Neural cell (in vitro differentiated cells): ENCODE data around the gene HPN. TPM values are rescaled to one million over a fixed set of nuclear protein-coding genes. Genes with fewer than 3 reads are reported as not detected.

ENCODE experiments used
- H2AFZ ChIP-seq: fragments of 200-600, 300-800 bp; sonication (generic), shearing (Covaris generic); 2 replicates; pipeline ENCODE4 v1.6.0; 2014; ENCODE audit warnings: low read depth, mild to moderate bottlenecking, antibody characterized with exemption, low read length, moderate library complexity
- H3F3A ChIP-seq: fragments of 200-600 bp; shearing (Covaris generic); 2 replicates; pipeline ENCODE4 v1.6.1; 2016; ENCODE audit warnings: mild to moderate bottlenecking, moderate library complexity, mixed read lengths, antibody characterized with exemption, low read length; ENCODE audit not compliant: insufficient read depth, poor library complexity, severe bottlenecking
- H3K27ac ChIP-seq: fragments of 200-600, 300-800 bp; sonication (generic), shearing (Covaris generic); 2 replicates; pipeline ENCODE4 v1.5.1; 2014; ENCODE audit warnings: mild to moderate bottlenecking, low read length, moderate library complexity
- H3K27me3 ChIP-seq: fragments of 300-800, 200-600 bp; sonication (generic), shearing (Covaris generic); 2 replicates; pipeline ENCODE4 v1.6.0; 2014; ENCODE audit warnings: mild to moderate bottlenecking, low read depth, low read length, moderate library complexity; ENCODE audit not compliant: insufficient read depth
- H3K36me3 ChIP-seq: fragments of 300-800, 200-600 bp; sonication (generic), shearing (Covaris generic); 2 replicates; pipeline ENCODE4 v1.5.1; 2014; ENCODE audit warnings: mild to moderate bottlenecking, antibody characterized with exemption, low read length, moderate library complexity; ENCODE audit not compliant: insufficient read depth
- H3K4me2 ChIP-seq: fragments of 300-800, 200-600 bp; sonication (generic), shearing (Covaris generic); 2 replicates; pipeline ENCODE4 v1.6.0; 2014; ENCODE audit warnings: mild to moderate bottlenecking, low read length
- H3K4me3 ChIP-seq: fragments of 300-800, 200-600 bp; sonication (generic), shearing (Covaris generic); 2 replicates; pipeline ENCODE4 v1.5.1; 2014; ENCODE audit warnings: mild to moderate bottlenecking, low read length, moderate library complexity
- H3K79me2 ChIP-seq: fragments of 200-600 bp; shearing (Covaris generic); replicated peaks from 2 replicates; pipeline ENCODE4 v1.6.0; 2014; ENCODE audit warnings: mild to moderate bottlenecking, low read length, moderate library complexity; ENCODE audit not compliant: insufficient read depth
- H3K9ac ChIP-seq: fragments of 300-800, 200-600 bp; sonication (generic), shearing (Covaris generic); 2 replicates; pipeline ENCODE4 v1.6.1; 2016; ENCODE audit warnings: mild to moderate bottlenecking, low read length, mixed read lengths
- H3K9me2 ChIP-seq: fragments of 200-600 bp; shearing (Covaris generic); 2 replicates; pipeline ENCODE4 v1.6.1; 2016; ENCODE audit warnings: mild to moderate bottlenecking, low read length, mixed read lengths; ENCODE audit not compliant: insufficient read depth
- H3K9me3 ChIP-seq: fragments of 200-600, 300-800 bp; sonication (generic), shearing (Covaris generic); 2 replicates; pipeline ENCODE4 v1.6.1; 2016; ENCODE audit warnings: mild to moderate bottlenecking, mixed run types, low read length, moderate library complexity, mixed read lengths
- H4K20me1 ChIP-seq: fragments of 200-600 bp; shearing (Covaris generic); 2 replicates; pipeline ENCODE4 v1.6.1; 2016; ENCODE audit warnings: mild to moderate bottlenecking, mixed run types; ENCODE audit not compliant: insufficient read depth
- EP300 ChIP-seq: fragments of 450-650 bp; conservative IDR thresholded peaks from 2 replicates; pipeline ENCODE4 v1.6.1; 2014; ENCODE audit warnings: antibody characterized with exemption, mild to moderate bottlenecking, moderate library complexity; ENCODE audit not compliant: poor library complexity, severe bottlenecking
- EZH2 ChIP-seq: fragments of 200-600, 300-800 bp; shearing (Covaris generic), sonication (generic); IDR thresholded peaks from 2 replicates; pipeline ENCODE4 v1.6.1; 2014; ENCODE audit warnings: antibody characterized with exemption, low read length, borderline replicate concordance, mild to moderate bottlenecking; ENCODE audit not compliant: insufficient read depth, poor library complexity, severe bottlenecking
- MXI1 ChIP-seq: fragments of 450-650 bp; conservative IDR thresholded peaks from 2 replicates; pipeline ENCODE4 v1.6.1; 2014; ENCODE audit warnings: antibody characterized with exemption, mild to moderate bottlenecking; ENCODE audit not compliant: poor library complexity, severe bottlenecking
- POLR2AphosphoS5 ChIP-seq: IDR thresholded peaks from 2 replicates; pipeline ENCODE4 v1.6.1; 2012
- RAD21 ChIP-seq: fragments of 450-650 bp; conservative IDR thresholded peaks from 2 replicates; pipeline ENCODE4 v1.6.1; 2014; ENCODE audit warnings: antibody characterized with exemption, mild to moderate bottlenecking, moderate library complexity
- SMC3 ChIP-seq: fragments of 450-650 bp; conservative IDR thresholded peaks from 2 replicates; pipeline ENCODE4 v1.6.1; 2014; ENCODE audit warnings: antibody characterized with exemption, mild to moderate bottlenecking, moderate library complexity; ENCODE audit not compliant: poor library complexity
- TAF1 ChIP-seq: IDR thresholded peaks from 2 replicates; pipeline ENCODE4 v1.6.1; 2012; ENCODE audit warnings: low read depth
- polyA plus RNA-seq: library from polyadenylated mRNA; depleted of rRNA; stranded (reverse); fragments of >200 nt; gene quantifications from 2 replicates; pipeline ENCODE4 v1.2.3, GENCODE V29; 2014
- TF ChIP-seq, protein P1 (sequence below): IDR thresholded peaks from 2 replicates; pipeline ENCODE4 v1.6.1; 2012; ENCODE audit warnings: borderline replicate concordance
- TF ChIP-seq, protein P2 (sequence below): fragments of 450-650 bp; IDR thresholded peaks from 2 replicates; pipeline ENCODE4 v1.5.1; 2014; ENCODE audit warnings: antibody characterized with exemption, mild to moderate bottlenecking, moderate library complexity; ENCODE audit not compliant: poor library complexity, severe bottlenecking

The HPN gene
- polyA plus RNA-seq, 1 donor from 2014 or later = 0.15 TPM

GRCh38 chr19:35084509-35084762, 42.9 kb downstream of the HPN start:
- no peak overlapping the region for H3K27ac ChIP-seq

DNA sequence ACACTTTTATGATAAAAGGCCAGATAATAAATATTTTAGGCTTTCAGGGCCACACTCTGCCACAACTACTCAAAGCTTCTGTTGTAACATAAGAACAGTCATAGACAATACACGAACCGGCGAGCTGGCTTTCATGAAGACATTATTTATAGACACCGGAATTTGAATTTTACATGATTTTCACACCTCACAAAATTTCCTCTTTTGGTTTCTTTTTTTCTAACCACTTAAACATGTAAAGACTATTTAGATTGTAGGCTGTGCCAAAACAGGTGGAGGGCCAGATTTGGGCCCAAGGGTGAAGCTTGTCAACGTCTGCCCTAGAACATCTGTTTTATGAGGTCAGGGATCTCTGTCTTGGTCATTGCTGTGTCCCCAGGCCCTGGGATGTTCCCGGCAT, 44.4 kb downstream of the HPN start:
- TF ChIP-seq, protein P1, sequence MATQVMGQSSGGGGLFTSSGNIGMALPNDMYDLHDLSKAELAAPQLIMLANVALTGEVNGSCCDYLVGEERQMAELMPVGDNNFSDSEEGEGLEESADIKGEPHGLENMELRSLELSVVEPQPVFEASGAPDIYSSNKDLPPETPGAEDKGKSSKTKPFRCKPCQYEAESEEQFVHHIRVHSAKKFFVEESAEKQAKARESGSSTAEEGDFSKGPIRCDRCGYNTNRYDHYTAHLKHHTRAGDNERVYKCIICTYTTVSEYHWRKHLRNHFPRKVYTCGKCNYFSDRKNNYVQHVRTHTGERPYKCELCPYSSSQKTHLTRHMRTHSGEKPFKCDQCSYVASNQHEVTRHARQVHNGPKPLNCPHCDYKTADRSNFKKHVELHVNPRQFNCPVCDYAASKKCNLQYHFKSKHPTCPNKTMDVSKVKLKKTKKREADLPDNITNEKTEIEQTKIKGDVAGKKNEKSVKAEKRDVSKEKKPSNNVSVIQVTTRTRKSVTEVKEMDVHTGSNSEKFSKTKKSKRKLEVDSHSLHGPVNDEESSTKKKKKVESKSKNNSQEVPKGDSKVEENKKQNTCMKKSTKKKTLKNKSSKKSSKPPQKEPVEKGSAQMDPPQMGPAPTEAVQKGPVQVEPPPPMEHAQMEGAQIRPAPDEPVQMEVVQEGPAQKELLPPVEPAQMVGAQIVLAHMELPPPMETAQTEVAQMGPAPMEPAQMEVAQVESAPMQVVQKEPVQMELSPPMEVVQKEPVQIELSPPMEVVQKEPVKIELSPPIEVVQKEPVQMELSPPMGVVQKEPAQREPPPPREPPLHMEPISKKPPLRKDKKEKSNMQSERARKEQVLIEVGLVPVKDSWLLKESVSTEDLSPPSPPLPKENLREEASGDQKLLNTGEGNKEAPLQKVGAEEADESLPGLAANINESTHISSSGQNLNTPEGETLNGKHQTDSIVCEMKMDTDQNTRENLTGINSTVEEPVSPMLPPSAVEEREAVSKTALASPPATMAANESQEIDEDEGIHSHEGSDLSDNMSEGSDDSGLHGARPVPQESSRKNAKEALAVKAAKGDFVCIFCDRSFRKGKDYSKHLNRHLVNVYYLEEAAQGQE = no peak
- TF ChIP-seq, protein P2, sequence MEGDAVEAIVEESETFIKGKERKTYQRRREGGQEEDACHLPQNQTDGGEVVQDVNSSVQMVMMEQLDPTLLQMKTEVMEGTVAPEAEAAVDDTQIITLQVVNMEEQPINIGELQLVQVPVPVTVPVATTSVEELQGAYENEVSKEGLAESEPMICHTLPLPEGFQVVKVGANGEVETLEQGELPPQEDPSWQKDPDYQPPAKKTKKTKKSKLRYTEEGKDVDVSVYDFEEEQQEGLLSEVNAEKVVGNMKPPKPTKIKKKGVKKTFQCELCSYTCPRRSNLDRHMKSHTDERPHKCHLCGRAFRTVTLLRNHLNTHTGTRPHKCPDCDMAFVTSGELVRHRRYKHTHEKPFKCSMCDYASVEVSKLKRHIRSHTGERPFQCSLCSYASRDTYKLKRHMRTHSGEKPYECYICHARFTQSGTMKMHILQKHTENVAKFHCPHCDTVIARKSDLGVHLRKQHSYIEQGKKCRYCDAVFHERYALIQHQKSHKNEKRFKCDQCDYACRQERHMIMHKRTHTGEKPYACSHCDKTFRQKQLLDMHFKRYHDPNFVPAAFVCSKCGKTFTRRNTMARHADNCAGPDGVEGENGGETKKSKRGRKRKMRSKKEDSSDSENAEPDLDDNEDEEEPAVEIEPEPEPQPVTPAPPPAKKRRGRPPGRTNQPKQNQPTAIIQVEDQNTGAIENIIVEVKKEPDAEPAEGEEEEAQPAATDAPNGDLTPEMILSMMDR = no peak
- TF ChIP-seq EZH2 = no peak
- no peak for TF ChIP-seq EP300
- TF ChIP-seq POLR2AphosphoS5 = no peak
- TF ChIP-seq MXI1 = no peak
- no peak for TF ChIP-seq RAD21
- no peak for TF ChIP-seq TAF1
- no peak for TF ChIP-seq SMC3
- H3F3A ChIP-seq = no peaks in the 10 kb centered on the region
- no peaks in the 10 kb centered on the region for H4K20me1 ChIP-seq
- H3K36me3 ChIP-seq = no peaks in the 10 kb centered on the region
- no peaks in the 10 kb centered on the region for H3K27me3 ChIP-seq
- H3K4me2 ChIP-seq = no peak overlapping the region
- H3K9me2 ChIP-seq = no peaks in the 10 kb centered on the region
- H3K79me2 ChIP-seq = no peaks in the 10 kb centered on the region
- no peak overlapping the region for H2AFZ ChIP-seq
- H3K27ac ChIP-seq = no peak overlapping the region
- no peaks in the 10 kb centered on the region for H3K9me3 ChIP-seq
- H3K4me3 ChIP-seq = no peak overlapping the region
- no peak overlapping the region for H3K9ac ChIP-seq

More at GRCh38 chr19:35084509-35084762, 42.9 kb downstream of the HPN start:
- no peak overlapping the region for H3K4me3 ChIP-seq
- H3K4me2 ChIP-seq = no peak overlapping the region
- no peaks in the 10 kb centered on the region for H4K20me1 ChIP-seq
- H3K79me2 ChIP-seq = no peaks in the 10 kb centered on the region
- no peaks in the 10 kb centered on the region for H3K27me3 ChIP-seq
- H2AFZ ChIP-seq = no peak overlapping the region
- no peaks in the 10 kb centered on the region for H3K9me3 ChIP-seq
- no peaks in the 10 kb centered on the region for H3K36me3 ChIP-seq
- H3K9me2 ChIP-seq = no peaks in the 10 kb centered on the region
- H3F3A ChIP-seq = no peaks in the 10 kb centered on the region
- TF ChIP-seq, protein P1 = no peak
- TF ChIP-seq EP300 = no peak
- TF ChIP-seq, protein P2 = no peak
- no peak for TF ChIP-seq POLR2AphosphoS5
- no peak for TF ChIP-seq SMC3
- TF ChIP-seq EZH2 = no peak
- TF ChIP-seq TAF1 = no peak
- TF ChIP-seq RAD21 = no peak
- no peak for TF ChIP-seq MXI1
- no peak overlapping the region for H3K9ac ChIP-seq
